GM18502 (cell line): Measurements from ENCODE around the gene PRKG1.

ENCODE experiments used
- ATAC-seq: cut with Tn5 transposase; IDR thresholded peaks from one replicate; pipeline ENCODE4 v1.9.1; 2021; ENCODE audit warnings: mild to moderate bottlenecking; ENCODE audit not compliant: unreplicated experiment, poor library complexity

Gene PRKG1

DNA sequence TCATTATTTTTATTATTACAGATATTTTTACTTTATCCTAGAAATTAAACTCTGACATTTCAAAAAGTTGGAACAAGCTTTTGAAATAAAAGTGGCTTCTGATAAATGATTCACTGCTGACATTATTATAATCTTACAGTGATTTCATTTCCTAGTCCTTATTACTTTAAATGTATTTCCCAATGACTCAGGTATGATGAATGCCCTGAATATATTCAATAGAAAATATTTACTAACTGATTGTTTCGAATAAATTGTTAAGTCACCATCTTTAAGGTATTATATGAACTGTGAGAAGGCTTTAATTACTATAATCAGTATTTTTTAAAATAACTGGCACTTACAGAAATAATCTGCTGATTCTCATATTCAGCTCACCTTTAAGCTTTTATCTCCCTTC, 1261.4 kb downstream of the PRKG1 start:
- no peak for ATAC-seq

DNA sequence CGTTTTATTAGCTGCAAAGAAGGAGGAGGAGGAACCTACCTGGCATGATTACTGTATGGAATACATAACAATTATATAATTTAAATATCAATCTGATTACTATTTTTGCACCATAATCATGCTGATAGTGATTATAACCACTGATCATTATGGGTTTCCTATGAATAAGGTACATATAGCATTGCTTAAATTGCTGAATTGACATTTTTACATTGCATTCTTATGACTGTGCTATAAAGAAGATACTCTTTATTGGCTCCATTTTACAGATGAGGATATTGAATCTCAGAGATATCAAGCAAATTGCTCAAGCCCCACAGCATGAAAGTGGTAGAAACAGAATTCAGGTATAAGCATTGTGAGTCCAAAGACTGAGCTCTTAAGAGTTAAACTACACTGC, 1262.9 kb downstream of the PRKG1 start:
- ATAC-seq: no peak

DNA sequence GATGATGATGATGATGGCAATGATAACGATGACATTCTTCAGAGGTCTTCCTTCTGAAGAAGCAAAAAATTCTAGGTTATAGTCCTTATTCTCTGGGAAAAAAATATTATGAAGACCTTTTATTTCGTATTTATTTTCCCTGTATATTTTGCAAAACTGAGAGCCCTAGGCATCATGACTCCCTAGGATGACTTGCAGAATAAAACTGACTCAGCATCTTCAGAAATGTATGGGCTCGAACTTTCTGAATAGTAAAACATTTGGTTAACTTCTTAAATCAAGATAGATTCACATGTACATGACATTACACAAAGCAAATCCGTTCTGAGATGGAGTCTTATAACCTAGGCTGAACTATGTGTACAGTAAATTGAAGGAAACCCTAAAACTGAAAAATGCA, 1269.2 kb downstream of the PRKG1 start:
- no peak for ATAC-seq

DNA sequence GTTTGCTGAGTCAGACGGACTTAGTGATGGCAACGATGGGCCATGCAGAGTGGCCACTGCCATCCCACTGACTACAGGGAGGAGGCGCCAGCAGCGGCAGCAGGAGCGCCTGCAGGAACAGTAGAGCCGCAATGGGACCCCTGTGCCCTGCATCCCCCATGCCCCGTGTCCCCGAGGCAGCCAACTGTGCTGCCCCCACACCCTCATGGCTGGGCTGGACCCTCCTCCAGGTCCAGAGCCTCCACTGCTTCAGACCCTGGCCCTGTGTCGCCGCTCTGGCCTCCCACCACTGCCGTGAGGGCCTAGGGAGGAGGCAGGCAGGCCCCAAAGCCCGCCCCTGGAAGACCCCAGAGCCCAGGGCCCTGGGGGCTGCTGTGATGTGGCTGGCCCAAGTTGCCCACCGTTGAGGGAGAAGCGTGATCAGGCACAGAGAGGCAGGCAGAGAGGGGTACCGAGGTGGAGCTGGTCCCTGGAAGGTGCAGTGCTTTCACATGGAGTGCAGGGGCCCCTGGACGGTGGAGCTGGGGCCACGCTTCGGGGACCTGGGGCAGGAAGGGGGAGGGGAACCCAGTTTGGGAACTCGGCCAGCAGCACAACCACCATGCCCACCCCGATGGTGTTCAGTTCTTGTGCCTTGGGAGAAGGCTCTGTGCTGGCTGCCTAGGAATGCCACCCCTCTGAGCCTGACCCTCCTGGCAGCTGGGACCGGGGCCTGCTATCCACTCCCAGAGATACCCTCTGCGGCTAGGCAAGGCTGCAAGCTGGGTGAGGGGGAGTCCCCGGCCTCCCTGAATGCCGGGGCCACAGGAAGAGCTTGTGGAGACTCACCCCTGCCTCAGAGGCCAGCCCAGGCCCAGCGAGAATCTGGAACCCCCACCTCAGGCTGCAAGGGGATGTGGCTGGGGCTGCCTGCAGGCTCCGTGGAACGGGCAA, 1272.4 kb downstream of the PRKG1 start:
- no peak for ATAC-seq

DNA sequence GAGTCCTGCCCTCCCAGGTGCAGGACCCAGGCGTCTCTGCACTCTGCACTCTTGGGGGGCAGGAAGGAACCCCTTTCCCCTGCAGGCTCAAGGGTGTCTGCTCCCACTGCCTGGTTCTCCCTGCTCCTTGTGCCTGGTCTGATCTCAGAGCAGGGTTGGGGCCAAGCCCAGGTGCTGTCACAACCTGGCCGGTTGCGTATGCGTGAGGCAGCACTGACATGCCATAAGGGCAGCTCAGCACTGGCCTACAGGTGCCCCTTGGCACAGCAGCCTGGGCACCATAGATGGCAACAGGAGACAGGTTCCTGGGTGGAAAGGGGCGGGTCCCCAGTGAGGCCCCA, 1273.0 kb downstream of the PRKG1 start:
- ATAC-seq: no peak
